Measurements from ENCODE around the gene SOAT1.

DNA sequence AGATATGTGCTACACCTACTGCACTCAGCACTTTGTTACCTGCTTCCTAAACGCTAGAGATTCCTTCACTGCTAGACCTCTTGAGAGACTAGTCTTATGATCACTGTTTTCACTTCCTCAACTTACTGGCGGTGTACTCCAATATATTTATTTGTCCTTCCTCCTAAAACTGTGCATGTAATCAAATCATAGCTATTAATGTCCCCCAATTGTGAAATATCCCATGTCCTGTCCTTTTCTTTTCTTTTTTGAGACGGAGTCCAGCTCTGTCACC lies 3.4 kb downstream of the SOAT1 start:
- TF ChIP-seq, protein P1, sequence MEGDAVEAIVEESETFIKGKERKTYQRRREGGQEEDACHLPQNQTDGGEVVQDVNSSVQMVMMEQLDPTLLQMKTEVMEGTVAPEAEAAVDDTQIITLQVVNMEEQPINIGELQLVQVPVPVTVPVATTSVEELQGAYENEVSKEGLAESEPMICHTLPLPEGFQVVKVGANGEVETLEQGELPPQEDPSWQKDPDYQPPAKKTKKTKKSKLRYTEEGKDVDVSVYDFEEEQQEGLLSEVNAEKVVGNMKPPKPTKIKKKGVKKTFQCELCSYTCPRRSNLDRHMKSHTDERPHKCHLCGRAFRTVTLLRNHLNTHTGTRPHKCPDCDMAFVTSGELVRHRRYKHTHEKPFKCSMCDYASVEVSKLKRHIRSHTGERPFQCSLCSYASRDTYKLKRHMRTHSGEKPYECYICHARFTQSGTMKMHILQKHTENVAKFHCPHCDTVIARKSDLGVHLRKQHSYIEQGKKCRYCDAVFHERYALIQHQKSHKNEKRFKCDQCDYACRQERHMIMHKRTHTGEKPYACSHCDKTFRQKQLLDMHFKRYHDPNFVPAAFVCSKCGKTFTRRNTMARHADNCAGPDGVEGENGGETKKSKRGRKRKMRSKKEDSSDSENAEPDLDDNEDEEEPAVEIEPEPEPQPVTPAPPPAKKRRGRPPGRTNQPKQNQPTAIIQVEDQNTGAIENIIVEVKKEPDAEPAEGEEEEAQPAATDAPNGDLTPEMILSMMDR (IDR thresholded peaks at IDR 0.05): no peak
- no peak for TF ChIP-seq MEF2A (IDR thresholded peaks at IDR 0.05; ENCODE audit: borderline replicate concordance, low read depth)
- no peak for TF ChIP-seq TCF12 (IDR thresholded peaks at IDR 0.05)
- TF ChIP-seq MAX (IDR thresholded peaks at IDR 0.05; ENCODE audit: low read depth): no peak
- no peak for TF ChIP-seq FOXM1 (IDR thresholded peaks at IDR 0.05; ENCODE audit: low read depth)
- TF ChIP-seq YY1 (IDR thresholded peaks at IDR 0.05; ENCODE audit: low read depth): no peak
- no peak for TF ChIP-seq NRF1 (IDR thresholded peaks at IDR 0.05; ENCODE audit: low read depth, low read length)
- no peak for TF ChIP-seq POLR2AphosphoS5 (IDR thresholded peaks at IDR 0.05; ENCODE audit: low read depth, low read length)

Data from SK-N-SH (cell line).